Natural killer cell (primary cell): ENCODE data around the gene PROS1. TPM values are rescaled to one million over a fixed set of nuclear protein-coding genes. Genes with fewer than 3 reads are reported as not detected.

Experiments used
- ATAC-seq, 3 donors: fragments of 150-1000 bp in 2 of 3; fragments of 200-7000 bp in 1 of 3; cut with Tn5 transposase; 1 replicate in 1 of 3; 2 replicates in 2 of 3; pipeline ENCODE4 v1.10.0; 2021; ENCODE audit warnings: mild to moderate bottlenecking in 2 of 3, moderate library complexity in 2 of 3
- DNase-seq, 2 donors: peaks; one replicate each; pipeline versions ENCODE4 v3.0.0 to v3.0.0-alpha.2; 2013 to 2021; ENCODE audit warnings: mixed read lengths in 1 of 2
- H3K27ac ChIP-seq: one replicate; pipeline ENCODE4 v1.5.1; 2013; ENCODE audit warnings: mild to moderate bottlenecking, low read length
- H3K27me3 ChIP-seq: one replicate; pipeline ENCODE4 v1.6.1; 2013; ENCODE audit warnings: low read length; ENCODE audit not compliant: control insufficient read depth, insufficient read depth
- H3K36me3 ChIP-seq: one replicate; pipeline ENCODE4 v1.6.1; 2013; ENCODE audit warnings: low read length; ENCODE audit not compliant: control insufficient read depth, insufficient read depth
- H3K4me1 ChIP-seq: one replicate; pipeline ENCODE4 v1.6.1; 2013; ENCODE audit warnings: low read length; ENCODE audit not compliant: control insufficient read depth, insufficient read depth
- H3K4me3 ChIP-seq: one replicate; pipeline ENCODE4 v1.5.1; 2013; ENCODE audit warnings: low read length
- H3K9me3 ChIP-seq: one replicate; pipeline ENCODE4 v1.6.1; 2013; ENCODE audit warnings: low read length; ENCODE audit not compliant: control insufficient read depth, insufficient read depth
- H3K27ac Mint-ChIP-seq, 2 donors: one replicate each; pipeline ENCODE4 v1.8.0; 2022; ENCODE audit warnings: mild to moderate bottlenecking in 2 of 2, mixed read lengths in 2 of 2, moderate library complexity in 1 of 2
- H3K27me3 Mint-ChIP-seq, 2 donors: one replicate each; pipeline ENCODE4 v1.8.0; 2022; ENCODE audit warnings: low read depth in 2 of 2, mixed read lengths in 2 of 2
- H3K36me3 Mint-ChIP-seq: one replicate; pipeline ENCODE4 v1.8.0; 2022; ENCODE audit warnings: mixed read lengths
- H3K4me1 Mint-ChIP-seq, 2 donors: one replicate each; pipeline ENCODE4 v1.8.0; 2022; ENCODE audit warnings: mixed read lengths in 2 of 2
- H3K4me3 Mint-ChIP-seq: one replicate; pipeline ENCODE4 v1.8.0; 2022; ENCODE audit warnings: mild to moderate bottlenecking, moderate library complexity, mixed read lengths
- H3K9me3 Mint-ChIP-seq, 2 donors: one replicate each; pipeline ENCODE4 v1.8.0; 2022; ENCODE audit warnings: mixed read lengths in 2 of 2
- CTCF ChIP-seq: fragments of 200-600 bp; IDR thresholded peaks from one replicate; pipeline ENCODE4 v1.8.0; 2022; ENCODE audit warnings: antibody characterized with exemption
- WGBS: methylation state at CpG from one replicate; pipeline ENCODE4 v1.1.7; 2013; ENCODE audit warnings: missing lambda C conversion rate; ENCODE audit not compliant: insufficient coverage; 5-methylcytosine and 5-hydroxymethylcytosine counted together
- intact Hi-C: fragments of 100-400 bp; cut with micrococcal nuclease; formaldehyde crosslinking; loops from one replicate; pipeline ENCODE4 v1.14.2; 2022
- total RNA-seq, 4 donors: library from RNA; stranded (reverse); fragments of 120-200 nt in 1 of 4; gene quantifications; one replicate each; pipeline versions ENCODE4 v1.2.3 to v1.2.4, GENCODE V29; 2013 to 2022

Gene PROS1
- total RNA-seq, 3 donors from 2014 or later (not counting 1 experiment from before 2014, with no cell fraction given): 0.25 to 1.4 (median 0.68) TPM

GRCh38 chr3:94008253-94008652 lies 34.6 kb upstream of the PROS1 start:
- no peaks in the 10 kb centered on the region for H3K9me3 ChIP-seq
- no peak overlapping the region for H3K27ac Mint-ChIP-seq
- no peak overlapping the region for H3K4me3 ChIP-seq
- H3K27ac ChIP-seq: no peak overlapping the region
- no peaks in the 10 kb centered on the region for H3K27me3 Mint-ChIP-seq
- no peaks in the 10 kb centered on the region for H3K4me1 ChIP-seq
- DNase-seq (no peak), ATAC-seq (no peak)
- no peak overlapping the region for H3K4me3 Mint-ChIP-seq
- intact Hi-C loops: no loop called here
- no peaks in the 10 kb centered on the region for H3K27me3 ChIP-seq
- H3K36me3 Mint-ChIP-seq: no peaks in the 10 kb centered on the region
- 96% methylated on average over 2 of the region's 2 CpGs for WGBS
- no peak for TF ChIP-seq CTCF
- no peaks in the 10 kb centered on the region for H3K9me3 Mint-ChIP-seq
- peaks cover 0 to 4% of the 10 kb centered on the region in 2 donors for H3K4me1 Mint-ChIP-seq
- no peaks in the 10 kb centered on the region for H3K36me3 ChIP-seq

GRCh38 chr3:94004301-94004910 lies 30.7 kb upstream of the PROS1 start:
- peak; percentile 80 to 95 (median 93) for ATAC-seq
- no peak overlapping the region for H3K4me3 ChIP-seq
- peak in 1 of 2 donors; percentile 74 for DNase-seq
- Mint-ChIP-seq H3K27me3 (no peaks in the 10 kb centered on the region), H3K36me3 (no peaks in the 10 kb centered on the region), H3K9me3 (no peaks in the 10 kb centered on the region), H3K4me1 (peaks cover 0 to 4% of the 10 kb centered on the region in 2 donors), H3K27ac (peak overlapping the region; percentile 40 to 42), H3K4me3 (peak overlapping the region; percentile 83)
- H3K9me3 ChIP-seq: no peaks in the 10 kb centered on the region
- no peaks in the 10 kb centered on the region for H3K27me3 ChIP-seq
- no peaks in the 10 kb centered on the region for H3K36me3 ChIP-seq
- intact Hi-C loops: loop anchor here (1.0 kb wide), 1 partner anchor 65 kb away; no protein-coding TSS in a partner anchor
- H3K4me1 ChIP-seq: no peaks in the 10 kb centered on the region
- 15% methylated on average over 4 of the region's 4 CpGs for WGBS
- H3K27ac ChIP-seq: no peak overlapping the region
- TF ChIP-seq CTCF: peak; percentile 80

GRCh38 chr3:94001827-94002495 lies 28.3 kb upstream of the PROS1 start:
- Histone ChIP-seq H3K4me1 (no peaks in the 10 kb centered on the region), H3K27me3 (no peaks in the 10 kb centered on the region), H3K27ac (no peak overlapping the region), H3K9me3 (no peaks in the 10 kb centered on the region), H3K4me3 (no peak overlapping the region), H3K36me3 (no peaks in the 10 kb centered on the region)
- no peaks in the 10 kb centered on the region for H3K36me3 Mint-ChIP-seq
- intact Hi-C loops: no loop called here
- H3K4me1 Mint-ChIP-seq: peaks cover 0 to 4% of the 10 kb centered on the region in 2 donors
- no peak overlapping the region for H3K4me3 Mint-ChIP-seq
- DNase-seq (no peak), ATAC-seq (no peak)
- H3K9me3 Mint-ChIP-seq: no peaks in the 10 kb centered on the region
- TF ChIP-seq CTCF: no peak
- H3K27me3 Mint-ChIP-seq: no peaks in the 10 kb centered on the region
- 88% methylated on average over 3 of the region's 3 CpGs for WGBS
- no peak overlapping the region for H3K27ac Mint-ChIP-seq
